Tibial artery (tissue), 4 donors: Measurements from ENCODE around the gene C20orf202.

Experiments used
- DNase-seq, 2 donors: peaks; one replicate each; pipeline ENCODE4 v3.0.0-alpha.2; 2019
- H3K27ac ChIP-seq, 2 donors: fragments of 200-600 bp; sonication (generic) in 1 of 2; 1 replicate in 1 of 2; 2 replicates in 1 of 2; pipeline ENCODE4 v1.5.1; 2018 to 2019; ENCODE audit warnings: mild to moderate bottlenecking in 1 of 2
- H3K27me3 ChIP-seq, 2 donors: fragments of 200-600 bp; sonication (generic) in 1 of 2; one replicate each; pipeline versions ENCODE4 v1.5.1 to v1.6.0; 2016 to 2019
- H3K36me3 ChIP-seq, 3 donors: fragments of 200-600 bp; sonication (generic) in 2 of 3; one replicate each; pipeline ENCODE4 v1.5.1; 2016 to 2019; ENCODE audit warnings: mild to moderate bottlenecking in 2 of 3
- H3K4me1 ChIP-seq, 4 donors: fragments of 200-600 bp; sonication (generic) in 2 of 4; 1 replicate in 3 of 4; 2 replicates in 1 of 4; pipeline ENCODE4 v1.5.1; 2016 to 2019
- H3K4me3 ChIP-seq, 2 donors: fragments of 200-600 bp; sonication (generic) in 1 of 2; 1 replicate in 1 of 2; 2 replicates in 1 of 2; pipeline ENCODE4 v1.5.1; 2018 to 2019; ENCODE audit warnings: mild to moderate bottlenecking in 2 of 2
- H3K9me3 ChIP-seq, 3 donors: fragments of 200-600 bp; sonication (generic) in 1 of 3; one replicate each; pipeline ENCODE4 v1.5.1; 2016 to 2019
- intact Hi-C: fragments of 100-400 bp; cut with DNase I; formaldehyde crosslinking; loops from one replicate; pipeline ENCODE4 v1.15.0; 2023; ENCODE audit warnings: low total_unique reads
- TF ChIP-seq, protein P1 (sequence below), 2 experiments: fragments of 200-600 bp in 1 of 2; fragments of 450-650 bp in 1 of 2; IDR thresholded peaks; one replicate each; pipeline ENCODE4 v1.5.1; 2017 to 2019; ENCODE audit warnings: antibody characterized with exemption in 2 of 2, mild to moderate bottlenecking in 1 of 2, moderate library complexity in 1 of 2

C20orf202 gene

DNA sequence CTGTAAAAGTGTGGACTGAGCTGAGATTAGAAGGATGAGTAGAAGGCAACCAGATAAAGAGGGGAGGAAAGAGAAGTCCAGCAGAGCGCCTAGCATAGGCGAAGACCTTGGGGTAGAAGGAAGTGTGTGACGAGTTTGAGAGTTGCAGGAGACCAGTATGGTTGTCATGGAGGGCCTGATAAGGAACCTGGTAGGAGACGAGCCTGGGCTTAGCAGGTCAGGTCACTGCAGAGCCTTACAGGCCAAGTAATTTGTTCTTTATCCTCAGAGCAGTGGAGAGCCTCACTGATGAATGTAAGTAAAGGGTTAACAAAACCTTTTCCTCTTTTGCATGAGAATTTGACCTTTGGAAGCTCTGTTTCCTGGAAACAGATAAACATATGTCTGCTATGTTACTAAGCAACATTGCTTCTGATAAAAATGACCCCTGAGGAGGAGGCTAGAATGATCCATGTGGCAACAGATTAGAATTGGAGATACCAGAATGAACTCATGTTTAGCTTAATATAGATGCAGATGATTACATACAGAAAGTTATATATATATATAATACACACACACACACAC is 15.6 kb upstream of the C20orf202 start:
- Histone ChIP-seq H3K4me1 (peaks cover 0 to 16% (median 13%) of the 10 kb centered on the region in 4 donors), H3K9me3 (no peaks in the 10 kb centered on the region), H3K4me3 (no peak overlapping the region), H3K27me3 (peaks cover 0 to 24% of the 10 kb centered on the region in 2 donors), H3K27ac (no peak overlapping the region), H3K36me3 (no peaks in the 10 kb centered on the region)
- TF ChIP-seq, protein P1, sequence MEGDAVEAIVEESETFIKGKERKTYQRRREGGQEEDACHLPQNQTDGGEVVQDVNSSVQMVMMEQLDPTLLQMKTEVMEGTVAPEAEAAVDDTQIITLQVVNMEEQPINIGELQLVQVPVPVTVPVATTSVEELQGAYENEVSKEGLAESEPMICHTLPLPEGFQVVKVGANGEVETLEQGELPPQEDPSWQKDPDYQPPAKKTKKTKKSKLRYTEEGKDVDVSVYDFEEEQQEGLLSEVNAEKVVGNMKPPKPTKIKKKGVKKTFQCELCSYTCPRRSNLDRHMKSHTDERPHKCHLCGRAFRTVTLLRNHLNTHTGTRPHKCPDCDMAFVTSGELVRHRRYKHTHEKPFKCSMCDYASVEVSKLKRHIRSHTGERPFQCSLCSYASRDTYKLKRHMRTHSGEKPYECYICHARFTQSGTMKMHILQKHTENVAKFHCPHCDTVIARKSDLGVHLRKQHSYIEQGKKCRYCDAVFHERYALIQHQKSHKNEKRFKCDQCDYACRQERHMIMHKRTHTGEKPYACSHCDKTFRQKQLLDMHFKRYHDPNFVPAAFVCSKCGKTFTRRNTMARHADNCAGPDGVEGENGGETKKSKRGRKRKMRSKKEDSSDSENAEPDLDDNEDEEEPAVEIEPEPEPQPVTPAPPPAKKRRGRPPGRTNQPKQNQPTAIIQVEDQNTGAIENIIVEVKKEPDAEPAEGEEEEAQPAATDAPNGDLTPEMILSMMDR (IDR thresholded peaks at IDR 0.05), result no peak
- intact Hi-C loops, result no loop called here
- DNase-seq, result no peak

GRCh38 chr20:1188347-1188746 is 14.9 kb upstream of the C20orf202 start:
- Histone ChIP-seq H3K4me3 (no peak overlapping the region), H3K27me3 (peaks cover 0 to 24% of the 10 kb centered on the region in 2 donors), H3K36me3 (no peaks in the 10 kb centered on the region), H3K9me3 (no peaks in the 10 kb centered on the region), H3K4me1 (peaks cover 0 to 16% (median 13%) of the 10 kb centered on the region in 4 donors), H3K27ac (no peak overlapping the region)
- TF ChIP-seq, protein P1 (IDR thresholded peaks at IDR 0.05), result no peak
- intact Hi-C loops, result no loop called here
- no peak for DNase-seq

DNA sequence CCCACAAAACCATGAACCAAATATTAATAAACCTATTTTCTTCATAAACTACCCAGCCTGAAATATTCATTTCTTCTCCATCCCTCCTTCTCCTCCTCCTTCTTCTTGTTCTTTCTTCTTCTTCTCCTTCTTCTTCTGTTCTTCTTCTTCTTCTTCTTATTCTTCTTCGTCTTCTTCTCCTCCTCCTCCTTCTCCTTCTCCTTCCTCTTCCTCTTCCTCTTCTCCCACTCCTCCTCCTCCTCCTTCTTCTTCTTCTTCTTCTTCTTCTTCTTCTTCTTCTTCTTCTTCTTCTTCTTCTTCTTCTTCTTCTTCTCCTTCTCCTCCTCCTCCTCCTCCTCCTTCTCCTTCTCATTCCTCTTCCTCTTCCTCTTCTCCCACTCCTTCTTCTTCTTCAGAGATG is 13.4 kb upstream of the C20orf202 start:
- TF ChIP-seq, protein P1 (IDR thresholded peaks at IDR 0.05), result no peak
- H3K9me3 ChIP-seq, result no peaks in the 10 kb centered on the region
- no peaks in the 10 kb centered on the region for H3K36me3 ChIP-seq
- intact Hi-C loops, result no loop called here
- peaks cover 0 to 14% of the 10 kb centered on the region in 2 donors for H3K27me3 ChIP-seq
- no peak overlapping the region for H3K27ac ChIP-seq
- DNase-seq, result no peak
- no peak overlapping the region for H3K4me3 ChIP-seq
- H3K4me1 ChIP-seq, result peaks cover 0 to 12% (median 10%) of the 10 kb centered on the region in 4 donors

DNA sequence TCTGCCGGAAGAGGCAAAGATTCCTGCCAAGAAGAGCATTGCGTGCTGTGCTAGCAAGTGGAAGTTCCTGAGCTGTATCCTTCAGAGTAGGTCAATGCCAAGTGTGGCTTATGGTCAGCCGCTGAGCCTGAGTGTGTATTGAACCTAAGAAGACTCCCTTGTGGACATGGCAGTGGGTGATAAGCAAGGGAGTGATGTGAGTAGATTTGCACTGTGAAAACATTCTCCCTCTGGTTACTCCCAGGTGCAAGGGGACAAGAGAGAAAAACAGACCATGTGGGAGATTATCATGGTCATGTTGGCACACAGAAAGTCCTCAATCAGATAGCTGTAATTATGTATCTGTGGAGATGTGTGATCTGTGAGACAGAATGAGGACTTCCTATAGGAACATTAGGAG is 12.4 kb upstream of the C20orf202 start:
- no peak for DNase-seq
- intact Hi-C loops, result no loop called here
- no peak overlapping the region for H3K4me3 ChIP-seq
- no peaks in the 10 kb centered on the region for H3K9me3 ChIP-seq
- H3K27ac ChIP-seq, result no peak overlapping the region
- H3K27me3 ChIP-seq, result peaks cover 0 to 3% of the 10 kb centered on the region in 2 donors
- peaks cover 0 to 2% (median under 1%) of the 10 kb centered on the region in 4 donors for H3K4me1 ChIP-seq
- H3K36me3 ChIP-seq, result no peaks in the 10 kb centered on the region
- TF ChIP-seq, protein P1 (IDR thresholded peaks at IDR 0.05), result no peak

GRCh38 chr20:1191299-1191698 is 12.0 kb upstream of the C20orf202 start:
- TF ChIP-seq, protein P1 (IDR thresholded peaks at IDR 0.05), result no peak
- Histone ChIP-seq H3K4me3 (no peak overlapping the region), H3K36me3 (no peaks in the 10 kb centered on the region), H3K4me1 (no peaks in the 10 kb centered on the region), H3K9me3 (no peaks in the 10 kb centered on the region), H3K27me3 (no peaks in the 10 kb centered on the region), H3K27ac (no peak overlapping the region)
- intact Hi-C loops, result no loop called here
- no peak for DNase-seq

DNA sequence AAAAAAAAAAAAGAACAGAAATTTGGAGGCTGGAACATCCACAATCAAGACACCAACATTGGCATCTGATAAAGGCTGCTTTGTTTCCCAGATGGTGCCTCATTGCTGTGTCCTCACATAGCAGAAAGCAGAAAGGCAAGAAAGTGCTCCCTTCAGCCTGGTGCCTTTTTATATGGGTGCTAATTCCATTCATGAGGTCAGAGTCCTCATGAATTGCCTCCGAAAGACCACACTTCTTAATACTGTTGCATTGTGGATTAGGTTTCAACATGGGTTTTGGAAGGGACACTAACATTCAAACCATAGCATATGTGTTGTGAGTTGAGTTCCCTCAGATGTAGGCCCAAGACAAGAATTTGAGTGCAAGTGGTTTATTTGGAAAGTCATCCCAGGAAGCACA is 8.0 kb upstream of the C20orf202 start:
- H3K36me3 ChIP-seq, result no peaks in the 10 kb centered on the region
- DNase-seq, result no peak
- H3K9me3 ChIP-seq, result no peaks in the 10 kb centered on the region
- TF ChIP-seq, protein P1 (IDR thresholded peaks at IDR 0.05), result no peak
- H3K27me3 ChIP-seq, result no peaks in the 10 kb centered on the region
- intact Hi-C loops, result no loop called here
- no peak overlapping the region for H3K4me3 ChIP-seq
- no peak overlapping the region for H3K27ac ChIP-seq
- no peaks in the 10 kb centered on the region for H3K4me1 ChIP-seq
